Upper lobe of left lung (tissue), 6 donors: ENCODE measurements around the gene SHLD1. TPM values are rescaled to one million over a fixed set of nuclear protein-coding genes. Genes with fewer than 3 reads are reported as not detected.

Experiments
- ATAC-seq, 2 donors: fragments of 200-7000 bp; cut with Tn5 transposase; one replicate each; pipeline ENCODE4 v1.9.1; 2022; ENCODE audit warnings: mild to moderate bottlenecking in 2 of 2, moderate library complexity in 2 of 2; ENCODE audit not compliant: low FRiP score in 2 of 2
- DNase-seq, 2 donors: peaks; one replicate each; pipeline ENCODE4 v3.0.0-alpha.2; 2019 to 2020
- H3K27ac ChIP-seq, 4 donors: fragments of 200-600 bp; sonication (generic); one replicate each; pipeline ENCODE4 v1.5.1; 2016 to 2019
- H3K27me3 ChIP-seq, 4 donors: fragments of 200-600 bp; sonication (generic); one replicate each; pipeline ENCODE4 v1.5.1; 2017 to 2019
- H3K36me3 ChIP-seq, 4 donors: fragments of 200-600 bp; sonication (generic); one replicate each; pipeline ENCODE4 v1.5.1; 2016 to 2019
- H3K4me1 ChIP-seq, 4 donors: fragments of 200-600 bp; sonication (generic); one replicate each; pipeline ENCODE4 v1.5.1; 2018 to 2019
- H3K4me3 ChIP-seq, 4 donors: fragments of 200-600 bp; sonication (generic); one replicate each; pipeline ENCODE4 v1.5.1; 2017 to 2019; ENCODE audit warnings: mild to moderate bottlenecking in 2 of 4, moderate library complexity in 1 of 4
- H3K9me3 ChIP-seq, 4 donors: fragments of 200-600 bp; sonication (generic); one replicate each; pipeline ENCODE4 v1.5.1; 2018 to 2019
- EP300 ChIP-seq, 4 donors: sonication (generic); formaldehyde crosslinking; IDR thresholded peaks; one replicate each; pipeline ENCODE4 v1.5.1; 2017; ENCODE audit warnings: antibody characterized with exemption in 4 of 4, control low read depth in 2 of 4
- POLR2A ChIP-seq, 4 donors: fragments of 450-650 bp; IDR thresholded peaks; one replicate each; pipeline ENCODE4 v1.5.1; 2016 to 2017; ENCODE audit warnings: antibody characterized with exemption in 4 of 4, mild to moderate bottlenecking in 2 of 4
- POLR2AphosphoS5 ChIP-seq, 2 donors: sonication (generic); formaldehyde crosslinking; IDR thresholded peaks; one replicate each; pipeline ENCODE4 v1.5.1; 2017; ENCODE audit warnings: antibody characterized with exemption in 2 of 2
- WGBS, 2 donors: methylation state at CpG; one replicate each; pipeline ENCODE4 v1.1.5; 2017 to 2018; 5-methylcytosine and 5-hydroxymethylcytosine counted together
- total RNA-seq, 6 donors: library from RNA; depleted of rRNA in 4 of 6; stranded (reverse); fragments of >200 nt in 4 of 6; gene quantifications; one replicate each; pipeline versions ENCODE4 v1.1.0 to v1.2.1, GENCODE V29; 2016 to 2021
- TF ChIP-seq, protein P1 (sequence below), 6 experiments: fragments of 450-650 bp in 4 of 6; fragments of 200-600 bp in 2 of 6; sonication (generic) in 2 of 6; IDR thresholded peaks; one replicate each; pipeline ENCODE4 v1.5.1; 2016 to 2019; ENCODE audit warnings: antibody characterized with exemption in 6 of 6
- donor health status: DM: no; HTN: no; CAD: no; lungs with moderate emphysema.
- donor health status: DM: no; HTN: yes; CAD: no; lungs with severe emphysema.

The SHLD1 gene
- total RNA-seq, 6 donors from 2014 or later: 3.1 to 5.6 (median 4.5) TPM

DNA sequence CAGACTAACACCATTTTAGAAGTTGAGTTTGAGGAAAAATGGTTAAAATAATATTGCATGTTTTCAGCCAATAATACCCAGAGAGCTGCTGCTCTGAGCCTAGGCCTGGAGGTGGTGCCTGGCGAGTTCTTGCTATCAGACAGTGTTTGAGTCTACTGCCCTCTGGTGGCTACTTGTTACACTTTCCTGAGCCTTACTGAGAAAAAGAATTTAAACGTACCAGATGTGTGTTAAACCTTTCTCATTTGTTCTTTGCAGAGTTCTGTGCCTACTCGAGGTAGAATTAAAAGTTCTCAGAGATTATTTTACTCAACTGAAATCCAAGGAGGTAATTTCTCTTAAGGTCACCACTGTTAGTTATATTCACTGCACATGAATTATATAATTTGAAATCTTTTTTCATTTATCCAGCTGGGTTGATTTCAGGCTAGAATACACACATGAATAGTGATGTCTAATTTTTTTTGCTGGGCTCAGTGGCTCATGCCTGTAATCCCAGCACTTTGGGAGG lies 38.2 kb downstream of the SHLD1 start:
- H3K9me3 ChIP-seq: no peaks in the 10 kb centered on the region
- 0% methylated on average over 3 of the region's 3 CpGs for WGBS, 2 donors
- H3K4me3 ChIP-seq: no peak overlapping the region
- no peaks in the 10 kb centered on the region for H3K27me3 ChIP-seq
- H3K27ac ChIP-seq: no peak overlapping the region
- peaks cover 0 to 5% (median 0%) of the 10 kb centered on the region in 4 donors for H3K36me3 ChIP-seq
- DNase-seq (peak in 1 of 2 donors; percentile 87), ATAC-seq (peak; percentile 91 to 96)
- TF ChIP-seq EP300 (IDR thresholded peaks at IDR 0.05): no peak
- TF ChIP-seq, protein P1, sequence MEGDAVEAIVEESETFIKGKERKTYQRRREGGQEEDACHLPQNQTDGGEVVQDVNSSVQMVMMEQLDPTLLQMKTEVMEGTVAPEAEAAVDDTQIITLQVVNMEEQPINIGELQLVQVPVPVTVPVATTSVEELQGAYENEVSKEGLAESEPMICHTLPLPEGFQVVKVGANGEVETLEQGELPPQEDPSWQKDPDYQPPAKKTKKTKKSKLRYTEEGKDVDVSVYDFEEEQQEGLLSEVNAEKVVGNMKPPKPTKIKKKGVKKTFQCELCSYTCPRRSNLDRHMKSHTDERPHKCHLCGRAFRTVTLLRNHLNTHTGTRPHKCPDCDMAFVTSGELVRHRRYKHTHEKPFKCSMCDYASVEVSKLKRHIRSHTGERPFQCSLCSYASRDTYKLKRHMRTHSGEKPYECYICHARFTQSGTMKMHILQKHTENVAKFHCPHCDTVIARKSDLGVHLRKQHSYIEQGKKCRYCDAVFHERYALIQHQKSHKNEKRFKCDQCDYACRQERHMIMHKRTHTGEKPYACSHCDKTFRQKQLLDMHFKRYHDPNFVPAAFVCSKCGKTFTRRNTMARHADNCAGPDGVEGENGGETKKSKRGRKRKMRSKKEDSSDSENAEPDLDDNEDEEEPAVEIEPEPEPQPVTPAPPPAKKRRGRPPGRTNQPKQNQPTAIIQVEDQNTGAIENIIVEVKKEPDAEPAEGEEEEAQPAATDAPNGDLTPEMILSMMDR (IDR thresholded peaks at IDR 0.05): peak; percentile 78 to 87 (median 84)
- TF ChIP-seq POLR2AphosphoS5 (IDR thresholded peaks at IDR 0.05): no peak
- TF ChIP-seq POLR2A (IDR thresholded peaks at IDR 0.05): no peak
- H3K4me1 ChIP-seq: peaks cover 9 to 18% (median 16%) of the 10 kb centered on the region in 4 donors

DNA sequence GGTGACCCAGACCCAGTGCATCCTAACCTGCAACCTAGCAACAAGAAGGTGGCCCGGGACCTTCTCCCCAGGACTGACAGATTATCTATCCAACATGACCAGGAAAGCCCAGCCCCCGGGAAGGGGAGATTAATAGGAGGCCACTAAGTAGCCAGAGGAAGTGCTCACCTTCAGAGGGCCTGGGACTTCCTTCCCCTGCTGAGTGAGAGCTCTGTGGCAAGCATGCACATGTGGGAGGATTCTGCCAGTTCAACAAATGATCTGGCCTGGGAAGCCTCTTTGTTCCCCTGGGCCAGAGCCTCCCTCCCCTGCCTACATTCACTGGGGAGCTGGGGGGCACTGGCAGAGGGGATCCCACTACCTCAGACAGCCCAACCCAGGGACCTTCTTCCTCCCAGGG lies 39.6 kb downstream of the SHLD1 start:
- H3K36me3 ChIP-seq: peaks cover 0 to 5% (median 0%) of the 10 kb centered on the region in 4 donors
- H3K27ac ChIP-seq: no peak overlapping the region
- ATAC-seq: no peak
- TF ChIP-seq POLR2A (IDR thresholded peaks at IDR 0.05): no peak
- TF ChIP-seq POLR2AphosphoS5 (IDR thresholded peaks at IDR 0.05): no peak
- TF ChIP-seq, protein P1 (IDR thresholded peaks at IDR 0.05): no peak
- no peak for TF ChIP-seq EP300 (IDR thresholded peaks at IDR 0.05)
- DNase-seq: peak in 1 of 2 donors; percentile 24
- no peaks in the 10 kb centered on the region for H3K27me3 ChIP-seq
- no peaks in the 10 kb centered on the region for H3K9me3 ChIP-seq
- peaks cover 9 to 18% (median 14%) of the 10 kb centered on the region in 4 donors for H3K4me1 ChIP-seq
- 88 to 96% methylated on average over 2 of the region's 2 CpGs for WGBS, 2 donors
- no peak overlapping the region for H3K4me3 ChIP-seq

DNA sequence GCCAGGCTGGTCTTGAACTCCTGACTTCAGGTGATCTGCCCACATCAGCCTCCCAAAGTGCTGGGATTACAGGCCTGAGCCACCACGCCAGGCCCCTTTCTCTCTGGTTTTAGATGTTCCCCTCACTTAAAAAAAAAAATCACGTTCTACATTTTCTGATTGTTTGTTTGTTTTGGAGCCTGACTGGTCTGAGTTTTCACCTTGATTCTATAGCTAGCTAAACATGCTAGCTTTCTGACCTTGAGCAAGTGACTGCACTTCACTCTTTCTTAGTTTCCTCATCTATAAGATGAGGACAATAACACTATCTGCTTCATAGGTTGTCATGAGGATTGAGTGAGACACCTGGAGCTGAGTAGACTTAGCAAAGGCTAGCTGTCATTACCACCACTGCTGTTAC lies 43.7 kb downstream of the SHLD1 start:
- no peak for ATAC-seq
- Histone ChIP-seq H3K4me1 (no peaks in the 10 kb centered on the region), H3K27ac (no peak overlapping the region), H3K36me3 (peaks cover 0 to 5% (median 0%) of the 10 kb centered on the region in 4 donors), H3K9me3 (no peaks in the 10 kb centered on the region), H3K4me3 (no peak overlapping the region), H3K27me3 (no peaks in the 10 kb centered on the region)
- 75 to 89% methylated on average over 2 of the region's 2 CpGs for WGBS, 2 donors
- TF ChIP-seq EP300 (IDR thresholded peaks at IDR 0.05) (no peak), POLR2A (IDR thresholded peaks at IDR 0.05) (no peak), POLR2AphosphoS5 (IDR thresholded peaks at IDR 0.05) (no peak)
- TF ChIP-seq, protein P1 (IDR thresholded peaks at IDR 0.05): no peak
- DNase-seq: no peak

DNA sequence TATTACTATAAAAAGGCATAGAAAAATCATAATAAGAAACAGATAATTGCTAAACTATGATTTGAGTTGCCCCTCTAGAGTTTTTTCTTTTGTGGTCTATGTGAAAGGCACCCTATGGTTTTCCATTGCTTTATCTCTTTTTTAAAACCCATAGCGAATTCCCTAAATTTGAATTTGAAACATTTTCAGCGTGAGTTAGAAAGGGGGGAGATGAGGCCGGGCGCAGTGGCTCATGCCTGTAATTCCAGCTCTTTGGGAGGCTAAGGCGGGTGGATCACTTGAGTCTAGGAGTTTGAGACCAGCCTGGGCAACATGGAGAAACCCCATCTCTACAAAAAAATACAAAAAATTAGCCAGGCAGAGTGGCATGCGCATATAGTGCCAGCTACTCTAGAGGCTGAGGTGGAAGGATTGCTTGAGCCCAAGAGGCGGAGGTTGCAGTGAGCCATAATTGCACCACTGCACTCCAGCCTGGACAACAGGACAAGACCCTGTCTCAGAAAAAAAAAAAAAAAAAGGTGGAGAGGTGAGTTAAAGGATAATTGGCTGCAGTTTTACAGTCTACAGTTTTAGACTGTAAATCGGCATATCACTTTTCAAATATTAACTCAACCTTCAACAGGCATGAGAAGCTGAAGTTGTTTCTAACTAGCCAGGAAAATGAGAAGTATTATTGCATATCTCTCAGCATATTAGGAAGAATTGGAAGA lies 46.3 kb downstream of the SHLD1 start:
- TF ChIP-seq POLR2AphosphoS5 (IDR thresholded peaks at IDR 0.05) (no peak), EP300 (IDR thresholded peaks at IDR 0.05) (no peak), POLR2A (IDR thresholded peaks at IDR 0.05) (no peak)
- TF ChIP-seq, protein P1 (IDR thresholded peaks at IDR 0.05): no peak
- ATAC-seq (no peak), DNase-seq (no peak)
- Histone ChIP-seq H3K4me1 (no peaks in the 10 kb centered on the region), H3K27me3 (no peaks in the 10 kb centered on the region), H3K27ac (no peak overlapping the region), H3K36me3 (no peaks in the 10 kb centered on the region), H3K4me3 (no peak overlapping the region), H3K9me3 (no peaks in the 10 kb centered on the region)
- 90 to 93% methylated on average over 8 of the region's 8 CpGs for WGBS, 2 donors
